Measurements from ENCODE around the gene DMBT1. TPM values are rescaled to one million over a fixed set of nuclear protein-coding genes. Genes with fewer than 3 reads are reported as not detected.

The DMBT1 gene
- total and polyA plus RNA-seq, 10 of the 15 experiments (the other 5 are each of a cell fraction or from before 2014, with no cell fraction given): under 0.01 to 0.13 (median 0.03) TPM; not detected in 5

GRCh38 chr10:122559228-122559627 lies 1.3 kb upstream of the DMBT1 start:
- ATAC-seq (no peak), DNase-seq (ENCODE audit: low read depth, low spot score) (no peak), FAIRE-seq (no peak)
- peaks cover 2 to 4% of the 10 kb centered on the region in 2 experiments; a peak in 3 of 4 replicates for H3K27me3 ChIP-seq (replicated peaks in 1 of 2; ENCODE audit: control insufficient read depth in 2 of 2, insufficient read depth in 2 of 2, low read length in 1 of 2)
- POLR2A ChIA-PET: interaction anchor here (0.6 kb wide), 1 partner anchor 57 kb away, joined by 5 read pairs; no protein-coding TSS in a partner anchor
- intact Hi-C loops (cut with micrococcal nuclease; ENCODE audit: unreplicated experiment) (no loop called here), in situ Hi-C loops (cut with MboI) (no loop called here)
- H3K9me3 ChIP-seq (replicated peaks; ENCODE audit: control insufficient read depth, insufficient read depth, low read length): no peaks in the 10 kb centered on the region
- SMC1A ChIA-PET (ENCODE audit: uncharacterized antibody, unreplicated experiment): no interaction called here
- no peaks in the 10 kb centered on the region for H3K4me1 ChIP-seq (ENCODE audit: control insufficient read depth, insufficient read depth, low read length)
- no peak overlapping the region for H2AFZ ChIP-seq (ENCODE audit: control insufficient read depth, low read depth, low read length)
- BruUV-seq (replicated peaks): no TSS peak
- CTCF ChIA-PET: no interaction called here
- H3K4me2 ChIP-seq (ENCODE audit: control insufficient read depth, insufficient read depth): no peak overlapping the region
- RAD21 ChIA-PET (ENCODE audit: unreplicated experiment): no interaction called here
- no peak overlapping the region for H3K4me3 ChIP-seq
- 43% methylated on average over 2 of the region's 2 CpGs for WGBS (ENCODE audit: insufficient coverage, insufficient replicate concordance, low lambda C conversion rate, missing lambda C conversion rate)
- no peaks in the 10 kb centered on the region for H3K36me3 ChIP-seq (ENCODE audit: control insufficient read depth in 2 of 2, insufficient read depth in 2 of 2, low read length in 1 of 2)
- no peaks in the 10 kb centered on the region for H3K79me2 ChIP-seq (ENCODE audit: control insufficient read depth, insufficient read depth, low read length)
- no peak overlapping the region for H3K27ac ChIP-seq (ENCODE audit: control insufficient read depth, insufficient read depth)
- TF ChIP-seq BCL3 (IDR thresholded peaks at IDR 0.05; ENCODE audit: borderline replicate concordance, insufficient read depth, low read depth, low read length, poor library complexity, severe bottlenecking) (no peak), MXI1 (IDR thresholded peaks at IDR 0.05; ENCODE audit: low read depth, low read length) (no peak)
- H4K20me1 ChIP-seq (ENCODE audit: control insufficient read depth, insufficient read depth): no peaks in the 10 kb centered on the region; the same call in 1 of the 2 replicates
- H3K9ac ChIP-seq (ENCODE audit: control insufficient read depth, insufficient read depth, low read length): no peak overlapping the region

GRCh38 chr10:122561212-122561611 lies 658 bp downstream of the DMBT1 start:
- no peak overlapping the region for H3K4me3 ChIP-seq
- POLR2A ChIA-PET: no interaction called here
- CTCF ChIA-PET: no interaction called here
- TF ChIP-seq, protein P1, sequence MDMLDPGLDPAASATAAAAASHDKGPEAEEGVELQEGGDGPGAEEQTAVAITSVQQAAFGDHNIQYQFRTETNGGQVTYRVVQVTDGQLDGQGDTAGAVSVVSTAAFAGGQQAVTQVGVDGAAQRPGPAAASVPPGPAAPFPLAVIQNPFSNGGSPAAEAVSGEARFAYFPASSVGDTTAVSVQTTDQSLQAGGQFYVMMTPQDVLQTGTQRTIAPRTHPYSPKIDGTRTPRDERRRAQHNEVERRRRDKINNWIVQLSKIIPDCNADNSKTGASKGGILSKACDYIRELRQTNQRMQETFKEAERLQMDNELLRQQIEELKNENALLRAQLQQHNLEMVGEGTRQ (IDR thresholded peaks at IDR 0.05; ENCODE audit: borderline replicate concordance, low read depth, low read length): no peak
- no peak for TF ChIP-seq NFYA (IDR thresholded peaks at IDR 0.05; ENCODE audit: borderline replicate concordance, low read depth, low read length)
- no peak for TF ChIP-seq HDAC2 (IDR thresholded peaks at IDR 0.05)
- TF ChIP-seq NRF1 (conservative IDR thresholded peaks at IDR 0.05; ENCODE audit: low read depth, low read length): no peak
- TF ChIP-seq BRCA1 (IDR thresholded peaks at IDR 0.05; ENCODE audit: low read depth, low read length): no peak
- TF ChIP-seq RCOR1 (conservative IDR thresholded peaks at IDR 0.05; ENCODE audit: low read depth, low read length): no peak
- TF ChIP-seq SIX5 (IDR thresholded peaks at IDR 0.05; ENCODE audit: low read depth, low read length, severe bottlenecking): no peak
- TF ChIP-seq BCL3 (IDR thresholded peaks at IDR 0.05; ENCODE audit: borderline replicate concordance, insufficient read depth, low read depth, low read length, poor library complexity, severe bottlenecking): no peak
- TF ChIP-seq CBFB (IDR thresholded peaks at IDR 0.05; ENCODE audit: low read depth): no peak
- no peak for TF ChIP-seq NR2C2 (IDR thresholded peaks at IDR 0.05; ENCODE audit: borderline replicate concordance, control insufficient read depth, insufficient read length, low read depth)
- TF ChIP-seq NR2C1 (IDR thresholded peaks at IDR 0.05): no peak
- TF ChIP-seq CBX5 (IDR thresholded peaks at IDR 0.05; ENCODE audit: low read depth): no peak
- TF ChIP-seq KAT2A (conservative IDR thresholded peaks at IDR 0.05; ENCODE audit: control insufficient read depth, low read depth, low read length): no peak

More at GRCh38 chr10:122561212-122561611, 658 bp downstream of the DMBT1 start:
- Histone ChIP-seq H3K9ac (ENCODE audit: control insufficient read depth, insufficient read depth, low read length) (no peak overlapping the region), H3K4me2 (ENCODE audit: control insufficient read depth, insufficient read depth) (no peak overlapping the region), H3K27me3 (replicated peaks in 1 of 2; ENCODE audit: control insufficient read depth in 2 of 2, insufficient read depth in 2 of 2, low read length in 1 of 2) (peaks cover 0 to 2% of the 10 kb centered on the region in 2 experiments; a peak in 2 of 4 replicates), H3K79me2 (ENCODE audit: control insufficient read depth, insufficient read depth, low read length) (no peaks in the 10 kb centered on the region), H4K20me1 (ENCODE audit: control insufficient read depth, insufficient read depth) (no peaks in the 10 kb centered on the region; the same call in 1 of the 2 replicates), H3K27ac (ENCODE audit: control insufficient read depth, insufficient read depth) (no peak overlapping the region), H2AFZ (ENCODE audit: control insufficient read depth, low read depth, low read length) (no peak overlapping the region), H3K9me3 (replicated peaks; ENCODE audit: control insufficient read depth, insufficient read depth, low read length) (no peaks in the 10 kb centered on the region), H3K4me1 (ENCODE audit: control insufficient read depth, insufficient read depth, low read length) (no peaks in the 10 kb centered on the region), H3K36me3 (ENCODE audit: control insufficient read depth in 2 of 2, insufficient read depth in 2 of 2, low read length in 1 of 2) (no peaks in the 10 kb centered on the region)
- FAIRE-seq (no peak), DNase-seq (ENCODE audit: low read depth, low spot score) (no peak), ATAC-seq (no peak)
- in situ Hi-C loops (cut with MboI): no loop called here
- ChIA-PET RAD21 (ENCODE audit: unreplicated experiment) (no interaction called here), SMC1A (ENCODE audit: uncharacterized antibody, unreplicated experiment) (no interaction called here)
- intact Hi-C loops (cut with micrococcal nuclease; ENCODE audit: unreplicated experiment): loop anchor here (10.0 kb wide), 1 partner anchor 126 kb away; no protein-coding TSS in a partner anchor
- 51% methylated on average over 6 of the region's 6 CpGs for WGBS (ENCODE audit: insufficient coverage, insufficient replicate concordance, low lambda C conversion rate, missing lambda C conversion rate)
- BruUV-seq (replicated peaks): no TSS peak

Data from GM12878 (cell line).